ENCODE measurements around the gene PLCB2.

The PLCB2 gene

GRCh38 chr15:40265875-40266274, 41.9 kb downstream of the PLCB2 start:
- no peak for DNase-seq

GRCh38 chr15:40265355-40265754, 42.4 kb downstream of the PLCB2 start:
- DNase-seq, result no peak

GRCh38 chr15:40264321-40265153, 43.2 kb downstream of the PLCB2 start:
- no peak for DNase-seq

GRCh38 chr15:40263024-40263754, 44.5 kb downstream of the PLCB2 start:
- DNase-seq, result no peak

GRCh38 chr15:40259021-40259420, 48.7 kb downstream of the PLCB2 start:
- no peak for DNase-seq

GRCh38 chr15:40258544-40258943, 49.2 kb downstream of the PLCB2 start:
- DNase-seq, result no peak

GRCh38 chr15:40257656-40258450, 49.9 kb downstream of the PLCB2 start:
- no peak for DNase-seq

GRCh38 chr15:40256638-40257235, 51.0 kb downstream of the PLCB2 start:
- DNase-seq, result no peak

- DNase-seq, result no peak
These were observed 52.7 kb downstream of the PLCB2 start for GRCh38 chr15:40255033-40255432.

GRCh38 chr15:40254452-40254851, 53.3 kb downstream of the PLCB2 start:
- no peak for DNase-seq

GRCh38 chr15:40253167-40253790, 54.5 kb downstream of the PLCB2 start:
- DNase-seq, result no peak

GRCh38 chr15:40252438-40253166, 55.1 kb downstream of the PLCB2 start:
- no peak for DNase-seq

GRCh38 chr15:40252141-40252437, 55.6 kb downstream of the PLCB2 start:
- no peak for DNase-seq

- no peak for DNase-seq
These were observed 56.1 kb downstream of the PLCB2 start for GRCh38 chr15:40251486-40252140.

GRCh38 chr15:40250771-40251483, 56.8 kb downstream of the PLCB2 start:
- no peak for DNase-seq

- DNase-seq, result no peak
These were observed 57.5 kb downstream of the PLCB2 start for GRCh38 chr15:40250304-40250656.

GRCh38 chr15:40249477-40250303, 58.0 kb downstream of the PLCB2 start:
- no peak for DNase-seq

- no peak for DNase-seq
These were observed 59.5 kb downstream of the PLCB2 start for GRCh38 chr15:40248006-40248783.

- DNase-seq, result no peak
These were observed 60.2 kb downstream of the PLCB2 start for GRCh38 chr15:40247406-40247971.
